Measurements from ENCODE around the gene LDB3.

Gene LDB3

GRCh38 chr10:86698207-86698940 is 30.1 kb downstream of the LDB3 start:
- no peak for DNase-seq (ENCODE audit: low read depth)
- TF ChIP-seq, protein P1, sequence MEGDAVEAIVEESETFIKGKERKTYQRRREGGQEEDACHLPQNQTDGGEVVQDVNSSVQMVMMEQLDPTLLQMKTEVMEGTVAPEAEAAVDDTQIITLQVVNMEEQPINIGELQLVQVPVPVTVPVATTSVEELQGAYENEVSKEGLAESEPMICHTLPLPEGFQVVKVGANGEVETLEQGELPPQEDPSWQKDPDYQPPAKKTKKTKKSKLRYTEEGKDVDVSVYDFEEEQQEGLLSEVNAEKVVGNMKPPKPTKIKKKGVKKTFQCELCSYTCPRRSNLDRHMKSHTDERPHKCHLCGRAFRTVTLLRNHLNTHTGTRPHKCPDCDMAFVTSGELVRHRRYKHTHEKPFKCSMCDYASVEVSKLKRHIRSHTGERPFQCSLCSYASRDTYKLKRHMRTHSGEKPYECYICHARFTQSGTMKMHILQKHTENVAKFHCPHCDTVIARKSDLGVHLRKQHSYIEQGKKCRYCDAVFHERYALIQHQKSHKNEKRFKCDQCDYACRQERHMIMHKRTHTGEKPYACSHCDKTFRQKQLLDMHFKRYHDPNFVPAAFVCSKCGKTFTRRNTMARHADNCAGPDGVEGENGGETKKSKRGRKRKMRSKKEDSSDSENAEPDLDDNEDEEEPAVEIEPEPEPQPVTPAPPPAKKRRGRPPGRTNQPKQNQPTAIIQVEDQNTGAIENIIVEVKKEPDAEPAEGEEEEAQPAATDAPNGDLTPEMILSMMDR (IDR thresholded peaks at IDR 0.05; ENCODE audit: insufficient read depth, low read depth, low read length, missing control alignments): no peak
- H3K4me3 ChIP-seq (ENCODE audit: low read depth, low read length): no peak overlapping the region

GRCh38 chr10:86699125-86699524 is 30.8 kb downstream of the LDB3 start:
- no peak overlapping the region for H3K4me3 ChIP-seq (ENCODE audit: low read depth, low read length)
- TF ChIP-seq, protein P1 (IDR thresholded peaks at IDR 0.05; ENCODE audit: insufficient read depth, low read depth, low read length, missing control alignments): no peak
- DNase-seq (ENCODE audit: low read depth): no peak

- TF ChIP-seq, protein P1 (IDR thresholded peaks at IDR 0.05; ENCODE audit: insufficient read depth, low read depth, low read length, missing control alignments): no peak
- no peak overlapping the region for H3K4me3 ChIP-seq (ENCODE audit: low read depth, low read length)
- DNase-seq (ENCODE audit: low read depth): no peak
Measured at GRCh38 chr10:86699541-86699940, 31.2 kb downstream of the LDB3 start.

- H3K4me3 ChIP-seq (ENCODE audit: low read depth, low read length): no peak overlapping the region
- no peak for DNase-seq (ENCODE audit: low read depth)
- TF ChIP-seq, protein P1 (IDR thresholded peaks at IDR 0.05; ENCODE audit: insufficient read depth, low read depth, low read length, missing control alignments): no peak
Measured at GRCh38 chr10:86699991-86700840, 31.9 kb downstream of the LDB3 start.

DNA sequence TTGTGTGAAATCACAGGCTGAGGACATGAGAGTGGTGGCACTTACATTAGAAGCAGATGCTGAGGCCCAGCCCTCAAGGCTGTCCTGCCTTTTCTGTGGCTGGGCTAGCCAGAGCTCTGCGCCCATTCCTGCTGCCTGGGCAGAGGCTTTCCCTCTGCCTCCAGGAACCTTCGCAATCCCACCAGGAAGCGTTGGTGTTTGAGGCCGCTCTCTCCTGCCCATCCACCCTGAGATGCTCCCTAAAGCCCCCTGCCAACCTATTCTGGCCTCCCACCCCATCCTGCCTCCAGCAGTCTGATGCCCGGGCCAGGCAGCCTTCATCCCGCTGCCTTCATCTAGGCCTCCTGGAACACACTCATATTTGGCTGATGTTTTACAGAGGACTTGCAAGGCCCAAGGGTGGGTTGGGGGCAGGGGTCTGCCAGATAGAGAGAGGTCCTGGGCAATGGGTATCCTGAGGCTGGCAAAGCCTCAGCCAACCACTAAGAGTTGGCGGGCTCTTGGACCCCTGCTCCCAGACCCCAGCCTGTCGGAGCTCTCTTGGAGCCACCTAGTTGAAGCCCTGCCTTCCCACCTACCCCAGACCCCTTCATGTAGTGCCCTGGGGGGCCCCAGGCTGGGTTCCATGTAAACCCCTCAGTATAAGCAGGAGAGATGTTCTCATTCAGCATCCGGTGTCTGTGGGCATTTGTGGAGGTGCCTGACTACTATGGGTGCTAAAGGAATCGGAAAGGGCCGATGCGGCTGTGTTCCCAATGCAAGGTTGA is 32.7 kb downstream of the LDB3 start:
- DNase-seq (ENCODE audit: low read depth): no peak

DNA sequence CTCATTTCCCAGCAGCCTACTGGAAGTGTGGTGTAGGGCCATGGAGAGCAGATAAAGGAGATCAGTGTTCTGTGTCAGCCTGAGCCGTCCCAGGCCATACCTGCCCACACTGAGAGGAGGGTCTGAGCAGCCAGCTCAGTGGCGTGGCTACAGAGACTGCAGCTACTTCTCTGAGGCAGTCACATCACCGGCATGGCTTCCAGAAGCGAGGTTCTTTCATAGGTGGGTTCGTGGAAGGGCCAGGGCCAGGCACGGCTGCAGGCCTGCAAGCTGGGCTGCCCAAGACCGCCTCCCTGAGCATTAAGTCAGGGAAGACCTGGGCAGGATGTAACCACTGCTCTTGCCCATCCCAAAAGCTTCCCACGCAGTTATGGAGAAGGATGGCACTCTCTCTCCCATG is 34.9 kb downstream of the LDB3 start:
- DNase-seq (ENCODE audit: low read depth): no peak
- TF ChIP-seq, protein P1 (IDR thresholded peaks at IDR 0.05; ENCODE audit: insufficient read depth, low read depth, low read length, missing control alignments): no peak
- H3K4me3 ChIP-seq (ENCODE audit: low read depth, low read length): no peak overlapping the region

More for the DNA sequence above, 32.7 kb downstream of the LDB3 start:
- TF ChIP-seq, protein P1 (IDR thresholded peaks at IDR 0.05; ENCODE audit: insufficient read depth, low read depth, low read length, missing control alignments): no peak
- no peak overlapping the region for H3K4me3 ChIP-seq (ENCODE audit: low read depth, low read length)

Data from GM12865 (cell line).